ENCODE results near the gene MYOF.

MYOF gene

GRCh38 chr10:93281367-93281720 is 200.8 kb downstream of the MYOF start:
- DNase-seq: no peak

GRCh38 chr10:93280699-93281366 is 201.3 kb downstream of the MYOF start:
- no peak for DNase-seq

- DNase-seq: no peak
These were observed 201.9 kb downstream of the MYOF start for GRCh38 chr10:93280121-93280698.

GRCh38 chr10:93277360-93277759 is 204.8 kb downstream of the MYOF start:
- no peak for DNase-seq

- no peak for DNase-seq
These were observed 207.7 kb downstream of the MYOF start for GRCh38 chr10:93274419-93274818.

- no peak for DNase-seq
These were observed 209.1 kb downstream of the MYOF start for GRCh38 chr10:93272884-93273675.

GRCh38 chr10:93271347-93271746 is 210.8 kb downstream of the MYOF start:
- no peak for DNase-seq

GRCh38 chr10:93269281-93269680 is 212.9 kb downstream of the MYOF start:
- DNase-seq: no peak

GRCh38 chr10:93268021-93268420 is 214.1 kb downstream of the MYOF start:
- no peak for DNase-seq

- no peak for DNase-seq
These were observed 214.6 kb downstream of the MYOF start for GRCh38 chr10:93267521-93267920.

- no peak for DNase-seq
These were observed 215.3 kb downstream of the MYOF start for GRCh38 chr10:93266858-93267257.

GRCh38 chr10:93261961-93262610 is 220.0 kb downstream of the MYOF start:
- no peak for DNase-seq

GRCh38 chr10:93261089-93261488 is 221.0 kb downstream of the MYOF start:
- no peak for DNase-seq

- DNase-seq: no peak
These were observed 223.0 kb downstream of the MYOF start for GRCh38 chr10:93259126-93259525.
